HCT116 (cell line): ENCODE results near the gene GGCX.

Experiments
- CTCF ChIP-seq, 3 experiments: fragments of 200-600 bp in 1 of 3; sonication (generic) in 1 of 3; IDR thresholded peaks in 2 of 3; conservative IDR thresholded peaks in 1 of 3; 2 replicates each; pipeline ENCODE4 v1.5.1; 2012 to 2017; ENCODE audit warnings: low read depth in 2 of 3, low read length in 2 of 3, antibody characterized with exemption in 1 of 3, borderline replicate concordance in 1 of 3, control low read depth in 1 of 3, mild to moderate bottlenecking in 1 of 3, mixed read lengths in 1 of 3, mixed run types in 1 of 3, moderate library complexity in 1 of 3; ENCODE audit not compliant: insufficient read depth in 1 of 3
- EZH2 ChIP-seq: fragments of 200-600 bp; sonication (generic); IDR thresholded peaks from 2 replicates; pipeline ENCODE4 v1.6.1; 2017; ENCODE audit warnings: antibody characterized with exemption, mixed run types
- TF ChIP-seq, protein P1 (sequence below): IDR thresholded peaks from 2 replicates; pipeline ENCODE4 v1.6.1; 2012; ENCODE audit warnings: low read depth
- TF ChIP-seq, protein P2 (sequence below): IDR thresholded peaks from 2 replicates; pipeline ENCODE4 v1.6.1; 2012

GRCh38 chr2:85523062-85523902 lies 38.0 kb downstream of the GGCX start:
- no peak for TF ChIP-seq EZH2
- TF ChIP-seq, protein P1, sequence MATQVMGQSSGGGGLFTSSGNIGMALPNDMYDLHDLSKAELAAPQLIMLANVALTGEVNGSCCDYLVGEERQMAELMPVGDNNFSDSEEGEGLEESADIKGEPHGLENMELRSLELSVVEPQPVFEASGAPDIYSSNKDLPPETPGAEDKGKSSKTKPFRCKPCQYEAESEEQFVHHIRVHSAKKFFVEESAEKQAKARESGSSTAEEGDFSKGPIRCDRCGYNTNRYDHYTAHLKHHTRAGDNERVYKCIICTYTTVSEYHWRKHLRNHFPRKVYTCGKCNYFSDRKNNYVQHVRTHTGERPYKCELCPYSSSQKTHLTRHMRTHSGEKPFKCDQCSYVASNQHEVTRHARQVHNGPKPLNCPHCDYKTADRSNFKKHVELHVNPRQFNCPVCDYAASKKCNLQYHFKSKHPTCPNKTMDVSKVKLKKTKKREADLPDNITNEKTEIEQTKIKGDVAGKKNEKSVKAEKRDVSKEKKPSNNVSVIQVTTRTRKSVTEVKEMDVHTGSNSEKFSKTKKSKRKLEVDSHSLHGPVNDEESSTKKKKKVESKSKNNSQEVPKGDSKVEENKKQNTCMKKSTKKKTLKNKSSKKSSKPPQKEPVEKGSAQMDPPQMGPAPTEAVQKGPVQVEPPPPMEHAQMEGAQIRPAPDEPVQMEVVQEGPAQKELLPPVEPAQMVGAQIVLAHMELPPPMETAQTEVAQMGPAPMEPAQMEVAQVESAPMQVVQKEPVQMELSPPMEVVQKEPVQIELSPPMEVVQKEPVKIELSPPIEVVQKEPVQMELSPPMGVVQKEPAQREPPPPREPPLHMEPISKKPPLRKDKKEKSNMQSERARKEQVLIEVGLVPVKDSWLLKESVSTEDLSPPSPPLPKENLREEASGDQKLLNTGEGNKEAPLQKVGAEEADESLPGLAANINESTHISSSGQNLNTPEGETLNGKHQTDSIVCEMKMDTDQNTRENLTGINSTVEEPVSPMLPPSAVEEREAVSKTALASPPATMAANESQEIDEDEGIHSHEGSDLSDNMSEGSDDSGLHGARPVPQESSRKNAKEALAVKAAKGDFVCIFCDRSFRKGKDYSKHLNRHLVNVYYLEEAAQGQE: no peak
- TF ChIP-seq CTCF (IDR thresholded peaks at IDR 0.05 in 2 of 3, conservative IDR thresholded peaks at IDR 0.05 in 1 of 3; ENCODE audit: borderline replicate concordance in 1 of 3, insufficient read depth in 1 of 3, low read depth in 2 of 3, low read length in 2 of 3): no peak
- TF ChIP-seq, protein P2, sequence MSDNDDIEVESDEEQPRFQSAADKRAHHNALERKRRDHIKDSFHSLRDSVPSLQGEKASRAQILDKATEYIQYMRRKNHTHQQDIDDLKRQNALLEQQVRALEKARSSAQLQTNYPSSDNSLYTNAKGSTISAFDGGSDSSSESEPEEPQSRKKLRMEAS: no peak
